ENCODE results near the gene HEXB. TPM values are rescaled to one million over a fixed set of nuclear protein-coding genes. Genes with fewer than 3 reads are reported as not detected.

Gene HEXB
- total RNA-seq, 1 donor from 2014 or later, result 294 TPM

DNA sequence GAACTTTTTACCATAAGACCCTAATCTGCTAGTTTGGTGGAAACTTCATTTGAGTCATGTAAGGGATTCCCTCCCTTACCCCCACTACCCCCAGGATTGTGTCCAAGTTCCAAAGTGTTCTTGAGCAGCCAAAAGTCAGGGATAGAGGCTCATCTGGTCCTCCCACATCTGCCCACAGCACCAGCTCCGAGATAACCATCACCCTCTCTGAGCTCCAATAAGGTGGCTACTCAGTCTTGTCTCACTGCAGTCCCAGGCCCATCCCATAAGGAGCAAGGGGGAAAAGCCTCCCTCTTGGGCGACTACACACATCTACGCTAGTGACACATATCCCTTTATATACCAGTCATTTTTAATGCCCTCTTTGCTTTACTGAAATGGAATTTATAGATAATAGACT is 32.5 kb upstream of the HEXB start:
- H3K9me3 ChIP-seq, result no peaks in the 10 kb centered on the region
- no peaks in the 10 kb centered on the region for H3K36me3 ChIP-seq
- TF ChIP-seq, protein P1, sequence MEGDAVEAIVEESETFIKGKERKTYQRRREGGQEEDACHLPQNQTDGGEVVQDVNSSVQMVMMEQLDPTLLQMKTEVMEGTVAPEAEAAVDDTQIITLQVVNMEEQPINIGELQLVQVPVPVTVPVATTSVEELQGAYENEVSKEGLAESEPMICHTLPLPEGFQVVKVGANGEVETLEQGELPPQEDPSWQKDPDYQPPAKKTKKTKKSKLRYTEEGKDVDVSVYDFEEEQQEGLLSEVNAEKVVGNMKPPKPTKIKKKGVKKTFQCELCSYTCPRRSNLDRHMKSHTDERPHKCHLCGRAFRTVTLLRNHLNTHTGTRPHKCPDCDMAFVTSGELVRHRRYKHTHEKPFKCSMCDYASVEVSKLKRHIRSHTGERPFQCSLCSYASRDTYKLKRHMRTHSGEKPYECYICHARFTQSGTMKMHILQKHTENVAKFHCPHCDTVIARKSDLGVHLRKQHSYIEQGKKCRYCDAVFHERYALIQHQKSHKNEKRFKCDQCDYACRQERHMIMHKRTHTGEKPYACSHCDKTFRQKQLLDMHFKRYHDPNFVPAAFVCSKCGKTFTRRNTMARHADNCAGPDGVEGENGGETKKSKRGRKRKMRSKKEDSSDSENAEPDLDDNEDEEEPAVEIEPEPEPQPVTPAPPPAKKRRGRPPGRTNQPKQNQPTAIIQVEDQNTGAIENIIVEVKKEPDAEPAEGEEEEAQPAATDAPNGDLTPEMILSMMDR (IDR thresholded peaks at IDR 0.05), result no peak
- H3K4me3 ChIP-seq, result no peak overlapping the region
- H3K27ac ChIP-seq, result no peak overlapping the region
- H3K27me3 ChIP-seq, result no peaks in the 10 kb centered on the region
- ATAC-seq, result no peak
- no peak for DNase-seq
- peaks cover 4% of the 10 kb centered on the region for H3K4me1 ChIP-seq
- intact Hi-C loops (cut with DNase I), result no loop called here

DNA sequence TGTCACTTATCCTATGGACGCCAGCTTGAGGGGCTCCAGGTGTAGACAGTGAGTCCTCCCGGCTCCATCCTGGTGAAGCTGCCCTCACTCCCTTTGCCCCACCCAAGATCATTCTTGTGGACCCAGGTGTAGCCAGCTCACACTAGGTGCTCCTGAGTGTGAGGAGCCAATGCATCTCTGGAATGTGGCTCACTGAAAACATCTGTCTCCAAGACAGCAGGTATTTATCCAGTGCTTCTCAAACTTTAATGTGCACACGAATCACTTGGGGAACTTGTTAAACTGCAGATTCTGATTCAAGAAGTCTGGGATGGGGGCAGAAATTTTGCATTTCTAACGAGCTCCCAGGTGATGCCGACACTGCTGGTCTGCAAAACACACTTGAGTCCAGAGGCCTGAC is 31.0 kb upstream of the HEXB start:
- intact Hi-C loops (cut with DNase I), result no loop called here
- Histone ChIP-seq H3K4me1 (peaks cover 3% of the 10 kb centered on the region), H3K4me3 (no peak overlapping the region), H3K9me3 (no peaks in the 10 kb centered on the region), H3K27me3 (no peaks in the 10 kb centered on the region), H3K36me3 (no peaks in the 10 kb centered on the region), H3K27ac (no peak overlapping the region)
- ATAC-seq, result no peak
- TF ChIP-seq, protein P1 (IDR thresholded peaks at IDR 0.05), result no peak
- no peak for DNase-seq

DNA sequence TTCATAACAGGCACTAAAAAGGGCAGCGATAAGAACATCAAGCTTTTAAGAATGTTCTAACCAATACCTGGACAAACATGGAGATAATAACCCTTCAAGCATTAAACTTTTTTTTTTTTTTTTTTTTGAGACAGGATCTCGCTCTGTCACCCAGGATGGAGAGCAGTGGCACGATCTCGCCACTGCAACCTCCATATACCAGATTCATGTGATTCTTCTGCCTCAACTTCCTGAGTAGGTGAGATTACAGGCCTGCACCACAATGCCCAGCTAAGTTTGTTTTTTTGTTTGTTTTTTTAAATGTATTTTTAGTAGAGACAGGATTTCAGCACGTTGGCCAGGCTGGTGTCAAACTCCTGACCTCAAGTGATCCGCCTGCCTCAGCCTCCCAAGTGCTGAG is 29.8 kb upstream of the HEXB start:
- H3K9me3 ChIP-seq, result no peaks in the 10 kb centered on the region
- H3K36me3 ChIP-seq, result no peaks in the 10 kb centered on the region
- H3K4me3 ChIP-seq, result no peak overlapping the region
- no peak overlapping the region for H3K27ac ChIP-seq
- no peaks in the 10 kb centered on the region for H3K27me3 ChIP-seq
- intact Hi-C loops (cut with DNase I), result no loop called here
- TF ChIP-seq, protein P1 (IDR thresholded peaks at IDR 0.05), result no peak
- ATAC-seq, result no peak
- DNase-seq, result no peak
- no peaks in the 10 kb centered on the region for H3K4me1 ChIP-seq

DNA sequence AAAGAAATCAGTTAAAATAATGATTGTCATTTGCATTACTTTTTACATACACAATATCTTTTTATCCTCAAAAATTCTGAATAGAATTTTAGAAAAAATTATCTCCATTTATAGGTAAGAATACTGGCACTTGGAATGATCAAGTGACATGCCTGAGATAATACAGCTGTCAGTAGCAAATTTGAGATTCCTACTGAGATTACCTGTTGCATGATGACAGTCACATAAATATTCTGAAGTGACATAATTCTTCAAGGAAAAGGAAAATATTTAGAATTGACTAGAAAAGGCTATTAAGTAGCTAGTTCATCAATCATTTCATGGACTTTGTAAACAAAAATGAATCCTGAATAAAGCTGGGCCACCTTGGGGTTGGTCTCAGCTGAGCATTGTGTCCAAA is 29.3 kb upstream of the HEXB start:
- no peak overlapping the region for H3K27ac ChIP-seq
- H3K36me3 ChIP-seq, result no peaks in the 10 kb centered on the region
- TF ChIP-seq, protein P1 (IDR thresholded peaks at IDR 0.05), result no peak
- DNase-seq (no peak), ATAC-seq (no peak)
- H3K27me3 ChIP-seq, result no peaks in the 10 kb centered on the region
- no peaks in the 10 kb centered on the region for H3K4me1 ChIP-seq
- H3K4me3 ChIP-seq, result no peak overlapping the region
- intact Hi-C loops (cut with DNase I), result no loop called here
- H3K9me3 ChIP-seq, result no peaks in the 10 kb centered on the region

DNA sequence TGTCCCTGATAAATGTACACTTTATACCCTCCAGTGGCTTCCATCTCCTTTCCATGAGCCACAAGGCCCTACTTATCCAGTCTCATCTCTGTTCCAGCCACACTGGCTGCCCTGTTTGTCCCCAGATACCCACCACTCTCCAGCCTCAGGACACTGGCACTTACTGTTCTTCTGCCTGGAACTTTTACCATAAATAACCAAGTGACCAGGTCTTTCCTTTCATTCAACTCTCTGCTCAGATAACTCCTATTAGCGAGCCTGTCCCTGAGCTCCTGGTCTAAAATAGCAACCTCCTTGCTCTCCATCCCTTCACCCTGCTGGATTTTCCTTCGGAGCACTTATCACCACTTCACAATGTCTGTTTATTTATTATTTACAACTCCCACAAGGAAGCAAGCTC is 27.9 kb upstream of the HEXB start:
- ATAC-seq (no peak), DNase-seq (no peak)
- no peak overlapping the region for H3K27ac ChIP-seq
- no peaks in the 10 kb centered on the region for H3K4me1 ChIP-seq
- H3K27me3 ChIP-seq, result no peaks in the 10 kb centered on the region
- no peak overlapping the region for H3K4me3 ChIP-seq
- intact Hi-C loops (cut with DNase I), result no loop called here
- no peaks in the 10 kb centered on the region for H3K36me3 ChIP-seq
- H3K9me3 ChIP-seq, result no peaks in the 10 kb centered on the region
- TF ChIP-seq, protein P1 (IDR thresholded peaks at IDR 0.05), result no peak

DNA sequence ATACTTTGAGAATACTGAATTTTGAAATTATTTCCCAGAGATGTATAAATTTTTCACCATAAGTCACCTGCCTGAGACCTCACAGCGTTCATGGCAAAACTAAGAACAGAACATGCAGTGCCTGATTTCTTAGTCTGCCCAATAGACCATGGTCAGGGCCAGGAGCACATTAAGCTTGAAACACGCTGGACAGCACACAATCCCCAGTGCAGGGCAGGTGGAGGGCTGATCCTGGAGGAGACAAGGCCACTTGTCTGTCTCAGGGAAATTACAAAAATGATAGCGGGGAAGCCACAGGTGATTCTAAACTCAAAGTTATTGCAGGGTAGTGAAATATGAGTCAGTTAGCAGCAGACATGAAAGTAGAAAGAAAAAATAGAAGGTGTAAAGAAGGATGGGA is 25.9 kb upstream of the HEXB start:
- intact Hi-C loops (cut with DNase I), result no loop called here
- ATAC-seq (no peak), DNase-seq (no peak)
- no peaks in the 10 kb centered on the region for H3K9me3 ChIP-seq
- H3K27me3 ChIP-seq, result no peaks in the 10 kb centered on the region
- TF ChIP-seq, protein P1 (IDR thresholded peaks at IDR 0.05), result no peak
- no peak overlapping the region for H3K27ac ChIP-seq
- H3K4me3 ChIP-seq, result no peak overlapping the region
- no peaks in the 10 kb centered on the region for H3K4me1 ChIP-seq
- no peaks in the 10 kb centered on the region for H3K36me3 ChIP-seq

All from upper lobe of right lung (tissue), 1 donor.